Adipocyte (in vitro differentiated cells): ENCODE measurements around the gene RNF182.

Source experiments
- DNase-seq: peaks from one replicate; pipeline ENCODE4 v3.0.0-alpha.2; 2015; ENCODE audit warnings: low read depth
- H3K27me3 ChIP-seq: replicated peaks from 2 replicates; pipeline ENCODE4 v1.7.0; 2013; ENCODE audit warnings: mild to moderate bottlenecking, low read length, moderate library complexity; ENCODE audit not compliant: control insufficient read depth, insufficient read depth
- H3K36me3 ChIP-seq: 2 replicates; pipeline ENCODE4 v1.7.0; 2013; ENCODE audit warnings: low read length, mild to moderate bottlenecking, moderate library complexity; ENCODE audit not compliant: control insufficient read depth, insufficient read depth, severe bottlenecking
- H3K4me1 ChIP-seq: 2 replicates; pipeline ENCODE4 v1.7.0; 2013; ENCODE audit warnings: mild to moderate bottlenecking, low read length, moderate library complexity; ENCODE audit not compliant: control insufficient read depth, insufficient read depth
- H3K4me3 ChIP-seq: 2 replicates; pipeline ENCODE4 v1.7.0; 2013; ENCODE audit warnings: mild to moderate bottlenecking, low read length, moderate library complexity
- H3K9ac ChIP-seq: 2 replicates; pipeline ENCODE4 v1.7.0; 2013; ENCODE audit warnings: mild to moderate bottlenecking, low read length, moderate library complexity
- H3K9me3 ChIP-seq: 2 replicates; pipeline ENCODE4 v1.7.0; 2013; ENCODE audit warnings: mild to moderate bottlenecking, low read length, moderate library complexity; ENCODE audit not compliant: control insufficient read depth

RNF182 gene

GRCh38 chr6:13903364-13903763 is 21.4 kb upstream of the RNF182 start:
- peaks cover 24% of the 10 kb centered on the region for H3K27me3 ChIP-seq

GRCh38 chr6:13907001-13907350 is 17.8 kb upstream of the RNF182 start:
- Histone ChIP-seq H3K4me1 (no peaks in the 10 kb centered on the region), H3K36me3 (no peaks in the 10 kb centered on the region), H3K9me3 (no peaks in the 10 kb centered on the region), H3K4me3 (no peak overlapping the region), H3K27me3 (peaks cover 24% of the 10 kb centered on the region), H3K9ac (no peak overlapping the region)
- DNase-seq, result no peak

More at GRCh38 chr6:13903364-13903763, 21.4 kb upstream of the RNF182 start:
- no peak for DNase-seq
- no peaks in the 10 kb centered on the region for H3K9me3 ChIP-seq
- H3K36me3 ChIP-seq, result no peaks in the 10 kb centered on the region
- H3K4me1 ChIP-seq, result no peaks in the 10 kb centered on the region
- H3K4me3 ChIP-seq, result no peak overlapping the region
- no peak overlapping the region for H3K9ac ChIP-seq

- Histone ChIP-seq H3K4me3 (no peak overlapping the region), H3K4me1 (peaks cover 2% of the 10 kb centered on the region)
- no peak for DNase-seq
These were observed 17.0 kb upstream of the RNF182 start for GRCh38 chr6:13907614-13908215.

GRCh38 chr6:13908955-13909381 is 15.8 kb upstream of the RNF182 start:
- H3K4me1 ChIP-seq, result peaks cover 12% of the 10 kb centered on the region
- H3K9ac ChIP-seq, result no peak overlapping the region
- DNase-seq, result peak; percentile 86
- H3K4me3 ChIP-seq, result no peak overlapping the region
- no peaks in the 10 kb centered on the region for H3K9me3 ChIP-seq
- H3K27me3 ChIP-seq, result peaks cover 8% of the 10 kb centered on the region
- no peaks in the 10 kb centered on the region for H3K36me3 ChIP-seq

More at GRCh38 chr6:13907614-13908215, 17.0 kb upstream of the RNF182 start:
- no peak overlapping the region for H3K9ac ChIP-seq
- H3K27me3 ChIP-seq, result peaks cover 20% of the 10 kb centered on the region
- H3K36me3 ChIP-seq, result no peaks in the 10 kb centered on the region
- H3K9me3 ChIP-seq, result no peaks in the 10 kb centered on the region

GRCh38 chr6:13910443-13910842 is 14.3 kb upstream of the RNF182 start:
- Histone ChIP-seq H3K9ac (no peak overlapping the region), H3K4me1 (peaks cover 22% of the 10 kb centered on the region), H3K4me3 (no peak overlapping the region), H3K9me3 (no peaks in the 10 kb centered on the region), H3K36me3 (no peaks in the 10 kb centered on the region), H3K27me3 (peaks cover 4% of the 10 kb centered on the region)
- DNase-seq, result no peak

- peaks cover 4% of the 10 kb centered on the region for H3K27me3 ChIP-seq
- no peaks in the 10 kb centered on the region for H3K36me3 ChIP-seq
- H3K4me3 ChIP-seq, result no peak overlapping the region
- DNase-seq, result no peak
- H3K9ac ChIP-seq, result no peak overlapping the region
- H3K9me3 ChIP-seq, result no peaks in the 10 kb centered on the region
- peaks cover 24% of the 10 kb centered on the region for H3K4me1 ChIP-seq
These were observed 13.4 kb upstream of the RNF182 start for GRCh38 chr6:13911337-13911736.

GRCh38 chr6:13913226-13914001 is 11.3 kb upstream of the RNF182 start:
- Histone ChIP-seq H3K4me1 (peaks cover 42% of the 10 kb centered on the region), H3K9me3 (no peaks in the 10 kb centered on the region), H3K27me3 (no peaks in the 10 kb centered on the region), H3K4me3 (no peak overlapping the region), H3K36me3 (no peaks in the 10 kb centered on the region), H3K9ac (no peak overlapping the region)
- DNase-seq, result no peak

- no peak for DNase-seq
- Histone ChIP-seq H3K4me3 (no peak overlapping the region), H3K4me1 (peaks cover 42% of the 10 kb centered on the region)
These were observed 10.4 kb upstream of the RNF182 start for GRCh38 chr6:13914351-13914750.

GRCh38 chr6:13915561-13916229 is 9.1 kb upstream of the RNF182 start:
- no peak for DNase-seq
- H3K27me3 ChIP-seq, result no peaks in the 10 kb centered on the region

More at GRCh38 chr6:13914351-13914750, 10.4 kb upstream of the RNF182 start:
- Histone ChIP-seq H3K9ac (no peak overlapping the region), H3K36me3 (no peaks in the 10 kb centered on the region), H3K27me3 (no peaks in the 10 kb centered on the region), H3K9me3 (no peaks in the 10 kb centered on the region)

GRCh38 chr6:13916230-13916944 is 8.4 kb upstream of the RNF182 start:
- H3K9ac ChIP-seq, result peak overlapping the region; percentile 75
- no peaks in the 10 kb centered on the region for H3K36me3 ChIP-seq
- no peaks in the 10 kb centered on the region for H3K27me3 ChIP-seq
- H3K9me3 ChIP-seq, result no peaks in the 10 kb centered on the region
- DNase-seq, result peak; percentile 18
- peaks cover 42% of the 10 kb centered on the region for H3K4me1 ChIP-seq
- peak overlapping the region; percentile 73 for H3K4me3 ChIP-seq

More at GRCh38 chr6:13915561-13916229, 9.1 kb upstream of the RNF182 start:
- H3K4me3 ChIP-seq, result no peak overlapping the region
- H3K4me1 ChIP-seq, result peaks cover 42% of the 10 kb centered on the region
- H3K9me3 ChIP-seq, result no peaks in the 10 kb centered on the region
- no peak overlapping the region for H3K9ac ChIP-seq
- H3K36me3 ChIP-seq, result no peaks in the 10 kb centered on the region

GRCh38 chr6:13917141-13917540 is 7.6 kb upstream of the RNF182 start:
- H3K4me3 ChIP-seq, result peak overlapping the region; percentile 73
- H3K9ac ChIP-seq, result peak overlapping the region; percentile 75
- H3K9me3 ChIP-seq, result no peaks in the 10 kb centered on the region
- no peaks in the 10 kb centered on the region for H3K27me3 ChIP-seq
- H3K36me3 ChIP-seq, result no peaks in the 10 kb centered on the region
- peaks cover 42% of the 10 kb centered on the region for H3K4me1 ChIP-seq
- peak; percentile 36 for DNase-seq
